ENCODE results near the gene CFAP90.

Gene CFAP90

DNA sequence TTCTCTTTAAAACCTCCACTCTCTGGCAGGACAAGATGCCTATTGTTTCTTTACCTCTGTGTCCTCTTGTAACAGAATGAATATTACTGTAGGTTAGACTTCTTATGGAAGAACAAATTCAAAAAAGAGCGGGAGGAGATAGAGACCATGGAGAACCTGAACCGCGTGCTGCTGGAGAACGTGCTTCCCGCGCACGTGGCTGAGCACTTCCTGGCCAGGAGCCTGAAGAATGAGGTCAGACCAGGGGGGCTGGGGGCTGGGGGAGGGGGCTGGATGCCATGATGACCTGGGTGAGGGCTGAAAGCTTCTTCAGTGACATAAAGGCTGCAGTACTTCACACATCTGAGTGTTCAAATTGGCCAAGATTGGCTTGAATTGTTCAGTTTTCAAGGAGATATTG is 61.4 kb downstream of the CFAP90 start:
- TF ChIP-seq, protein P1, sequence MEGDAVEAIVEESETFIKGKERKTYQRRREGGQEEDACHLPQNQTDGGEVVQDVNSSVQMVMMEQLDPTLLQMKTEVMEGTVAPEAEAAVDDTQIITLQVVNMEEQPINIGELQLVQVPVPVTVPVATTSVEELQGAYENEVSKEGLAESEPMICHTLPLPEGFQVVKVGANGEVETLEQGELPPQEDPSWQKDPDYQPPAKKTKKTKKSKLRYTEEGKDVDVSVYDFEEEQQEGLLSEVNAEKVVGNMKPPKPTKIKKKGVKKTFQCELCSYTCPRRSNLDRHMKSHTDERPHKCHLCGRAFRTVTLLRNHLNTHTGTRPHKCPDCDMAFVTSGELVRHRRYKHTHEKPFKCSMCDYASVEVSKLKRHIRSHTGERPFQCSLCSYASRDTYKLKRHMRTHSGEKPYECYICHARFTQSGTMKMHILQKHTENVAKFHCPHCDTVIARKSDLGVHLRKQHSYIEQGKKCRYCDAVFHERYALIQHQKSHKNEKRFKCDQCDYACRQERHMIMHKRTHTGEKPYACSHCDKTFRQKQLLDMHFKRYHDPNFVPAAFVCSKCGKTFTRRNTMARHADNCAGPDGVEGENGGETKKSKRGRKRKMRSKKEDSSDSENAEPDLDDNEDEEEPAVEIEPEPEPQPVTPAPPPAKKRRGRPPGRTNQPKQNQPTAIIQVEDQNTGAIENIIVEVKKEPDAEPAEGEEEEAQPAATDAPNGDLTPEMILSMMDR (IDR thresholded peaks at IDR 0.05; ENCODE audit: borderline replicate concordance, insufficient read depth, low read depth, low read length) = no peak
- no peak overlapping the region for H3K4me3 ChIP-seq (ENCODE audit: low read depth, low read length)

DNA sequence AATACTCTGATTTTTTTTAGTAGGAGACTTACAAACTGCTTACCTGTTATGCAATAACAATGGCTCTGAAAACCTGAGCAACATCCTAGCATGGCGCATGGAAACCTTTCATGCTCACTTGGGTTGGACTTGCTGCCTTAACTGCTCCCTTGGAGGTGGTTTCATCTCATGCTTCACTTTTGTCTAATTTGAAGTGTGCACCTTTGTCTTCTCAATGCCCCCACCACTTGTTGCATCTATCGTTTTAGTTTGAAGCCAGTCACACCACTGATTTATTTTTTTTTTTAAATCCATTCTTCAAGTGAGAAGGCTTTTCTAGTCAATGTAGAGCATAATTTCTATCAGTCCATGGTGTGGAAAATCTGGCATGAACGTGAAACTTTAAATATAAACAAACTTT is 63.2 kb downstream of the CFAP90 start:
- no peak overlapping the region for H3K4me3 ChIP-seq (ENCODE audit: low read depth, low read length)
- TF ChIP-seq, protein P1 (IDR thresholded peaks at IDR 0.05; ENCODE audit: borderline replicate concordance, insufficient read depth, low read depth, low read length) = no peak

DNA sequence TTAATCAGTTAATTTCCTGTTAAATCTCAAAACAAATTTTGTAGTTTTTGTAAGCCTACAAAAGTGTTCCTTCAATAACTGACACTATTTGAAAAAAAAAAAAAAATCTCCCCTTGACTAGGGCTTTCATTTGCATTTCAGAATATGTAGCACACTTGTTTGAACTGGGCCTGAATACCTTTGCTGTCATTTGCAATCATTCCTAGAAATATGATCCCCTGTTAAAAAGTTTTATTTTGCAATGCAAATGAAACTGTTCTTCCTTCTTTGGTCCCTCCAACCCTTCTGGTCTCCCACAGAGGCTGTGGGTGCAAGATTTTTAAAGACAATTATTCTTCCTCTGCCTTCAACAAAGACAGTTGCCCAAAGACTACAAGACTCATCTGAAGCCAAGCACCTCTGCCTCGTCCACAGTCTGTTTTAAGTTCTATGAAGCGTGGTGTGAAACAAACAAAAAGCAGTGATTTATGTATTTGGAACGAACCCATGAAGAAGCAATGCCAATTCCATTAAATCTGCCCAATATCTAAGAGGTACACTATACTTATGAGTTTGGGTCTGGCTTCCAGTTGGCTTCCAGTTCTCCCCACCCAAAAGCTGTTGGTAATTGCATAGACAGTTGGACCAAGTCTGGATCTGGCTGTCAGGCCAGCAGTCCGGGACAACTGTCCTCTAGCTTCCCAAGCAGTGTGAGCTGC is 66.1 kb downstream of the CFAP90 start:
- TF ChIP-seq, protein P1 (IDR thresholded peaks at IDR 0.05; ENCODE audit: borderline replicate concordance, insufficient read depth, low read depth, low read length) = no peak
- no peak overlapping the region for H3K4me3 ChIP-seq (ENCODE audit: low read depth, low read length)

DNA sequence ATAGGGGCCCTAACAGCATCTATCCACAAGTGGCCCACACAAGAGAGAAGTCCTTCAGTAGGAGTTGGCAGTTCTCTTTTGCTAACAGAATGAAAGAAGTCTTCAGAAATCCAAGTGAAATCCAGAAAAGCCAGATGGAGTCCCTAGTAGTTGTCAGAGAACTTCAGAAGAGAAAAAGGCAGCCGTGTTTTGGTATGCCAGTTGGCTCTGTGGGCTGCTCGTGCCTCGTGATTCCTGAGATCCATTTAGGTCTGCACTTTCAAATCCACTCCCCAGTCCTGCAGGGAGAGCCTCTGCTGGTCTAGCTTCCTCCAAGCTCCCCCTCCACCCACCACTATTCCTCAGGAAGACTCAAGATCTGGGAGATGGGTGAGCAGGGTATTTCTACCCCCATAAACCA is 69.0 kb downstream of the CFAP90 start:
- H3K4me3 ChIP-seq (ENCODE audit: low read depth, low read length) = no peak overlapping the region
- TF ChIP-seq, protein P1 (IDR thresholded peaks at IDR 0.05; ENCODE audit: borderline replicate concordance, insufficient read depth, low read depth, low read length) = no peak
